ENCODE results near the gene CREB3. TPM values are rescaled to one million over a fixed set of nuclear protein-coding genes. Genes with fewer than 3 reads are reported as not detected.

CREB3 gene
- total and polyA plus RNA-seq, 9 of the 15 experiments (the other 6 are each of a cell fraction or from before 2014, with no cell fraction given), result 5.7 to 18.3 (median 14.9) TPM

DNA sequence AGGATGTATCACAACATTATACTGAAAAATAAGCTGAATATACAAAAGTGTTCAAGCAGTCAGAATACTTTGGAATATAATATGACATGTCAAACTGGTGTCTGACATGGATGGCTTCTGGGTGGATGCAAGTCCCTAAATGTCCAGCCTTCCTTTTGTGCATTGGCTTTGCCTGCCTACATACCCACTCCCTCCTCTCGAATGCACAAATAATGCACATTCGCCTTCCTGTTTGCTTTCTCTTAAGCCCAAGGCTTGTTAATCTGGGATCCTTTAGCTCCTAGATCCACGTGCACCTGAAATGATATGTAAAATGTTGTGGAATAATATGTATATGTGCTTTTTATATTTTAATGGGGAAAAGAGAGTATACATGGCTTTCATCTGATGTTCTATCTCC, 46.0 kb downstream of the CREB3 start:
- no peaks in the 10 kb centered on the region for H4K20me1 ChIP-seq (replicated peaks; ENCODE audit: control insufficient read depth, insufficient read depth, low read length)
- TF ChIP-seq HMG20B (CRISPR knock-in tag; IDR thresholded peaks at IDR 0.05), result no peak
- no peak for TF ChIP-seq SIN3A (IDR thresholded peaks at IDR 0.05; ENCODE audit: borderline replicate concordance in 2 of 2, control insufficient read depth in 1 of 2, low read depth in 2 of 2, low read length in 2 of 2)
- no peak for TF ChIP-seq TAL1 (IDR thresholded peaks at IDR 0.05)
- TF ChIP-seq, protein P1, sequence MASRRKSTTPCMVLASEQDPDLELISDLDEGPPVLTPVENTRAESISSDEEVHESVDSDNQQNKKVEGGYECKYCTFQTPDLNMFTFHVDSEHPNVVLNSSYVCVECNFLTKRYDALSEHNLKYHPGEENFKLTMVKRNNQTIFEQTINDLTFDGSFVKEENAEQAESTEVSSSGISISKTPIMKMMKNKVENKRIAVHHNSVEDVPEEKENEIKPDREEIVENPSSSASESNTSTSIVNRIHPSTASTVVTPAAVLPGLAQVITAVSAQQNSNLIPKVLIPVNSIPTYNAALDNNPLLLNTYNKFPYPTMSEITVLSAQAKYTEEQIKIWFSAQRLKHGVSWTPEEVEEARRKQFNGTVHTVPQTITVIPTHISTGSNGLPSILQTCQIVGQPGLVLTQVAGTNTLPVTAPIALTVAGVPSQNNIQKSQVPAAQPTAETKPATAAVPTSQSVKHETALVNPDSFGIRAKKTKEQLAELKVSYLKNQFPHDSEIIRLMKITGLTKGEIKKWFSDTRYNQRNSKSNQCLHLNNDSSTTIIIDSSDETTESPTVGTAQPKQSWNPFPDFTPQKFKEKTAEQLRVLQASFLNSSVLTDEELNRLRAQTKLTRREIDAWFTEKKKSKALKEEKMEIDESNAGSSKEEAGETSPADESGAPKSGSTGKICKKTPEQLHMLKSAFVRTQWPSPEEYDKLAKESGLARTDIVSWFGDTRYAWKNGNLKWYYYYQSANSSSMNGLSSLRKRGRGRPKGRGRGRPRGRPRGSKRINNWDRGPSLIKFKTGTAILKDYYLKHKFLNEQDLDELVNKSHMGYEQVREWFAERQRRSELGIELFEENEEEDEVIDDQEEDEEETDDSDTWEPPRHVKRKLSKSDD (conservative IDR thresholded peaks at IDR 0.05; ENCODE audit: low read length), result no peak
- TF ChIP-seq, protein P2, sequence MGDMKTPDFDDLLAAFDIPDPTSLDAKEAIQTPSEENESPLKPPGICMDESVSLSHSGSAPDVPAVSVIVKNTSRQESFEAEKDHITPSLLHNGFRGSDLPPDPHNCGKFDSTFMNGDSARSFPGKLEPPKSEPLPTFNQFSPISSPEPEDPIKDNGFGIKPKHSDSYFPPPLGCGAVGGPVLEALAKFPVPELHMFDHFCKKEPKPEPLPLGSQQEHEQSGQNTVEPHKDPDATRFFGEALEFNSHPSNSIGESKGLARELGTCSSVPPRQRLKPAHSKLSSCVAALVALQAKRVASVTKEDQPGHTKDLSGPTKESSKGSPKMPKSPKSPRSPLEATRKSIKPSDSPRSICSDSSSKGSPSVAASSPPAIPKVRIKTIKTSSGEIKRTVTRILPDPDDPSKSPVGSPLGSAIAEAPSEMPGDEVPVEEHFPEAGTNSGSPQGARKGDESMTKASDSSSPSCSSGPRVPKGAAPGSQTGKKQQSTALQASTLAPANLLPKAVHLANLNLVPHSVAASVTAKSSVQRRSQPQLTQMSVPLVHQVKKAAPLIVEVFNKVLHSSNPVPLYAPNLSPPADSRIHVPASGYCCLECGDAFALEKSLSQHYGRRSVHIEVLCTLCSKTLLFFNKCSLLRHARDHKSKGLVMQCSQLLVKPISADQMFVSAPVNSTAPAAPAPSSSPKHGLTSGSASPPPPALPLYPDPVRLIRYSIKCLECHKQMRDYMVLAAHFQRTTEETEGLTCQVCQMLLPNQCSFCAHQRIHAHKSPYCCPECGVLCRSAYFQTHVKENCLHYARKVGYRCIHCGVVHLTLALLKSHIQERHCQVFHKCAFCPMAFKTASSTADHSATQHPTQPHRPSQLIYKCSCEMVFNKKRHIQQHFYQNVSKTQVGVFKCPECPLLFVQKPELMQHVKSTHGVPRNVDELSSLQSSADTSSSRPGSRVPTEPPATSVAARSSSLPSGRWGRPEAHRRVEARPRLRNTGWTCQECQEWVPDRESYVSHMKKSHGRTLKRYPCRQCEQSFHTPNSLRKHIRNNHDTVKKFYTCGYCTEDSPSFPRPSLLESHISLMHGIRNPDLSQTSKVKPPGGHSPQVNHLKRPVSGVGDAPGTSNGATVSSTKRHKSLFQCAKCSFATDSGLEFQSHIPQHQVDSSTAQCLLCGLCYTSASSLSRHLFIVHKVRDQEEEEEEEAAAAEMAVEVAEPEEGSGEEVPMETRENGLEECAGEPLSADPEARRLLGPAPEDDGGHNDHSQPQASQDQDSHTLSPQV (IDR thresholded peaks at IDR 0.05), result no peak
- TF ChIP-seq EWSR1 (IDR thresholded peaks at IDR 0.05; ENCODE audit: borderline replicate concordance, low read depth, partially characterized antibody), result no peak
- H3K4me1 ChIP-seq (replicated peaks in 1 of 2; ENCODE audit: control insufficient read depth in 2 of 2, insufficient read depth in 2 of 2, low read length in 2 of 2), result peaks cover 6 to 16% of the 10 kb centered on the region in 2 experiments; a peak in 4 of 5 replicates
- ATAC-seq (no peak), FAIRE-seq (no peak), DNase-seq (ENCODE audit: extremely low read depth in 1 of 4, low spot score in 3 of 4) (no peak)
- 79% methylated on average over 3 of the region's 3 CpGs for WGBS (ENCODE audit: insufficient coverage, low coverage, missing lambda C conversion rate)
- no peaks in the 10 kb centered on the region for H3K9me3 ChIP-seq (replicated peaks; ENCODE audit: control insufficient read depth, insufficient read depth, low read depth, low read length)
- in situ Hi-C loops (cut with MboI) (no loop called here), intact Hi-C loops (cut with micrococcal nuclease) (loop anchor here (5.0 kb wide), 1 partner anchor 41 kb away; no protein-coding TSS in a partner anchor)
- no peaks in the 10 kb centered on the region for H3K79me2 ChIP-seq (ENCODE audit: control insufficient read depth, insufficient read depth, low read length)
- no peak overlapping the region for H3K4me2 ChIP-seq (ENCODE audit: insufficient read depth, low read length)
- H3K27ac ChIP-seq (ENCODE audit: extremely low read depth, low read depth, low read length), result no peak overlapping the region
- ChIA-PET POLR2A (interaction anchor here (0.6 to 2.0 kb wide), 3 partner anchors 9 to 23 kb away, joined by 3 to 5 read pairs (median 5); no protein-coding TSS in a partner anchor), CTCF (ENCODE audit: low intra/inter-chr PET ratio) (no interaction called here)
- no peak overlapping the region for H3K9ac ChIP-seq (ENCODE audit: insufficient read depth in 1 of 2, low read depth in 2 of 2, low read length in 2 of 2)
- H3K36me3 ChIP-seq (ENCODE audit: control insufficient read depth, insufficient read depth, low read length), result peaks cover 3% of the 10 kb centered on the region; the same call in 1 of the 3 replicates
- BruUV-seq (replicated peaks), result no TSS peak
- H2AFZ ChIP-seq (ENCODE audit: low read depth, low read length), result no peak overlapping the region
- H3K4me3 ChIP-seq, result no peak overlapping the region
- H3K27me3 ChIP-seq (ENCODE audit: control insufficient read depth in 2 of 2, insufficient read depth in 2 of 2, low read length in 2 of 2), result no peaks in the 10 kb centered on the region
- no peaks in the 10 kb centered on the region for H3K9me1 ChIP-seq (ENCODE audit: control insufficient read depth, insufficient read depth, low read length)
